Measurements from ENCODE around the gene CXorf49.
"Not testable (repeated sequence)": the region's sequence is repeated elsewhere in the genome, so short reads cannot be mapped to it uniquely, and the experiment has no call there.

DNA sequence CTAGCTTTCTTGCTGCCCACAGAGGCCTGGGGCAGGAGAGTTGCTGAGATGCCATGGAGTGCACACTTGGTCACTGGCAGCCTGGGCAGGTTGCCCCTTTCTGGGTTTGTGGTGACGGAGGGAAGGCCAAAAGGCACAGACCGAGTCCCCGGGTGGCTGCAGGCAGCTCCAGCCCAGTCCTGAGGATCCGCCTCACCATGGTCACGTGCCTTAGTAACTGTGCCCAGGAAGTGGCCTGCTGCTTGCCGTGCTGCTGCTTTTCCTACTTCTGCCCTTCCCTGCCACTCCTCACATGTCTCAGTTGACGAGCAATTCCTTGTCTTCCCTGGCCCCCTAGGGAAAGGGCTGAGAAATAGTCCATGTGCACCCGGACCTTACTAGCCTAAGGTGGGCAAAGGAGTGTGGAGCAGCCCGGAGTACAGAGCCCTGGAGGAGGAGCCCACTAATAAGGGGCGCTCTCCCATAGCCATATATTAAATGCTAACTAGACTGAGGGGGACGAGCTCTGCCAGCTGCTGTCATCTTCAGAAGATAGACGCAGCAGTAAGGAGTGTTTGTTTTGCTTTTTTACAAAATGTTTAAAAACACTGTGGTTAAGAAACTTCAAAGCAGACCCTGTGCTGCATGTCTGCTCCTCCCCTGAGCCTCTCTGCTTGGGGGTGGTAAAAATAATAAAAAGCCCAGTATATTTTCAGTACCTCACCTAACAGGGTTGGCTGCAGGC is 19.6 kb downstream of the CXorf49 start:
- not testable (repeated sequence) for TF ChIP-seq CTCF (IDR thresholded peaks at IDR 0.05 in 2 of 3, conservative IDR thresholded peaks at IDR 0.05 in 1 of 3; ENCODE audit: control insufficient read depth in 2 of 3, extremely low read depth in 1 of 3, insufficient read depth in 1 of 3, low read depth in 3 of 3, low read length in 3 of 3); POLR2AphosphoS5 (IDR thresholded peaks at IDR 0.05; ENCODE audit: low read length); FOS (IDR thresholded peaks at IDR 0.05; ENCODE audit: borderline replicate concordance, extremely low read depth, insufficient read length); RBBP5 (conservative IDR thresholded peaks at IDR 0.05); ELK1 (IDR thresholded peaks at IDR 0.05; ENCODE audit: low read depth, low read length); NR2C2 (IDR thresholded peaks at IDR 0.05; ENCODE audit: borderline replicate concordance, control insufficient read depth, insufficient read length, low read depth); GABPA (IDR thresholded peaks at IDR 0.05; ENCODE audit: low read depth); SIX5 (IDR thresholded peaks at IDR 0.05; ENCODE audit: low read depth, low read length, severe bottlenecking)
